PC-3 (cell line): ENCODE measurements around the gene COL11A1. TPM values are rescaled to one million over a fixed set of nuclear protein-coding genes. Genes with fewer than 3 reads are reported as not detected.

ENCODE experiments used
- ATAC-seq: fragments of 200-7000 bp; cut with Tn5 transposase; 2 replicates; pipeline ENCODE4 v1.9.1; 2020; ENCODE audit warnings: mild to moderate bottlenecking, moderate library complexity
- BruUV-seq: library from RNA; stranded (reverse); fragments of 400-500 nt; replicated peaks from 2 replicates; lab custom pipeline; 2021; lab: Mats Ljungman, UMichigan
- CTCF ChIA-PET: fragments of 300-600 bp; sonication (Branson Sonifier 250); formaldehyde crosslinking; loops from one replicate; lab custom pipeline; 2022; ENCODE audit warnings: antibody characterized with exemption; lab: Charles Lee
- POLR2A ChIA-PET: fragments of 300-600 bp; sonication (Branson Sonifier 250); formaldehyde crosslinking; loops from one replicate; lab custom pipeline; 2022; ENCODE audit warnings: antibody characterized with exemption; ENCODE audit not compliant: unreplicated experiment; lab: Charles Lee
- DNase-seq: peaks from one replicate; pipeline ENCODE4 v3.0.0-alpha.2; 2015
- H2AFZ ChIP-seq: fragments of 300-600 bp; sonication (generic); 2 replicates; pipeline ENCODE4 v1.6.0; 2016; ENCODE audit warnings: antibody characterized with exemption, low read length
- H3F3A ChIP-seq: fragments of 300-600 bp; sonication (generic); one replicate; pipeline ENCODE4 v1.6.0; 2017; ENCODE audit warnings: antibody characterized with exemption, low read length, control low read depth, mild to moderate bottlenecking; ENCODE audit not compliant: unreplicated experiment
- H3K27ac ChIP-seq: fragments of 300-600 bp; sonication (generic); 2 replicates; pipeline ENCODE4 v1.5.1; 2016; ENCODE audit warnings: mild to moderate bottlenecking, low read length
- H3K27me3 ChIP-seq: fragments of 300-600 bp; sonication (generic); 2 replicates; pipeline ENCODE4 v1.6.1; 2016; ENCODE audit warnings: low read length, mixed read lengths
- H3K36me3 ChIP-seq: fragments of 300-600 bp; sonication (generic); 2 replicates; pipeline ENCODE4 v1.6.1; 2016; ENCODE audit warnings: low read depth, mixed run types, low read length, mixed read lengths
- H3K4me1 ChIP-seq: fragments of 300-600 bp; sonication (generic); 2 replicates; pipeline ENCODE4 v1.5.1; 2016; ENCODE audit warnings: low read length; ENCODE audit not compliant: insufficient read depth
- H3K4me2 ChIP-seq: fragments of 300-600 bp; sonication (generic); 2 replicates; pipeline ENCODE4 v1.6.0; 2016; ENCODE audit warnings: low read length
- H3K4me3 ChIP-seq: fragments of 300-600 bp; sonication (generic); 2 replicates; pipeline ENCODE4 v1.5.1; 2016; ENCODE audit warnings: mild to moderate bottlenecking, low read length, mixed read lengths
- H3K79me2 ChIP-seq: fragments of 300-600 bp; sonication (generic); 2 replicates; pipeline ENCODE4 v1.6.1; 2017; ENCODE audit warnings: low read length, mixed read lengths
- H3K9ac ChIP-seq: fragments of 300-600 bp; sonication (generic); 2 replicates; pipeline ENCODE4 v1.6.0; 2016; ENCODE audit warnings: mild to moderate bottlenecking, low read length
- H3K9me2 ChIP-seq: fragments of 300-600 bp; sonication (generic); replicated peaks from 2 replicates; pipeline ENCODE4 v1.6.1; 2016; ENCODE audit warnings: mixed run types, low read length, mixed read lengths
- H3K9me3 ChIP-seq: fragments of 300-600 bp; sonication (generic); 2 replicates; pipeline ENCODE4 v1.6.1; 2016; ENCODE audit warnings: low read length, mixed read lengths
- H4K20me1 ChIP-seq: fragments of 300-600 bp; sonication (generic); 2 replicates; pipeline ENCODE4 v1.6.1; 2016; ENCODE audit warnings: low read length, mixed read lengths
- CTCF ChIP-seq: fragments of 300-600 bp; sonication (generic); conservative IDR thresholded peaks from 2 replicates; pipeline ENCODE4 v1.5.1; 2017; ENCODE audit warnings: antibody characterized with exemption, low read depth, mild to moderate bottlenecking, low read length
- EZH2 ChIP-seq: fragments of 300-600 bp; sonication (generic); IDR thresholded peaks from one replicate; pipeline ENCODE4 v1.6.1; 2017; ENCODE audit warnings: antibody characterized with exemption, mild to moderate bottlenecking, low read length; ENCODE audit not compliant: unreplicated experiment
- EZH2phosphoT487 ChIP-seq: fragments of 300-600 bp; sonication (generic); IDR thresholded peaks from 2 replicates; pipeline ENCODE4 v1.6.1; 2018; ENCODE audit warnings: mild to moderate bottlenecking, antibody characterized with exemption, low read length, borderline replicate concordance
- intact Hi-C: fragments of 100-400 bp; cut with micrococcal nuclease; formaldehyde crosslinking; loops from 2 replicates; pipeline ENCODE4 v1.9.0; 2023
- total RNA-seq: library from RNA; depleted of rRNA; stranded (reverse); fragments of >200 nt; gene quantifications from 2 replicates; pipeline ENCODE4 v1.2.3, GENCODE V29; 2014

The COL11A1 gene
- total RNA-seq, 1 experiment from 2014 or later = not detected

- peak overlapping the region; percentile 96 for H3K27ac ChIP-seq
- TF ChIP-seq CTCF (no peak), EZH2 (no peak), EZH2phosphoT487 (no peak)
- ChIA-PET POLR2A (no interaction called here), CTCF (no interaction called here)
- intact Hi-C loops = no loop called here
- DNase-seq = peak; percentile 70
- H2AFZ ChIP-seq = peak overlapping the region; percentile 28
- H3K36me3 ChIP-seq = no peaks in the 10 kb centered on the region
- H4K20me1 ChIP-seq = no peaks in the 10 kb centered on the region
- H3K4me1 ChIP-seq = peaks cover 56% of the 10 kb centered on the region
- H3K79me2 ChIP-seq = no peaks in the 10 kb centered on the region
- H3K27me3 ChIP-seq = no peaks in the 10 kb centered on the region
- no peaks in the 10 kb centered on the region for H3K9me2 ChIP-seq
- H3K4me3 ChIP-seq = peak overlapping the region; percentile 26
- no peak for ATAC-seq
- BruUV-seq = no TSS peak
- peak overlapping the region; percentile 88 for H3K4me2 ChIP-seq
- H3K9ac ChIP-seq = peak overlapping the region; percentile 64
- H3K9me3 ChIP-seq = no peaks in the 10 kb centered on the region
- H3F3A ChIP-seq = peaks cover 19% of the 10 kb centered on the region
These were observed 271.3 kb downstream of the COL11A1 start for GRCh38 chr1:102836991-102837390.

- H3K4me2 ChIP-seq = peak overlapping the region; percentile 71
- ATAC-seq = peak; percentile 54
- H3K27ac ChIP-seq = peak overlapping the region; percentile 93
These were observed 273.5 kb downstream of the COL11A1 start for GRCh38 chr1:102834688-102835320.

More at GRCh38 chr1:102834688-102835320, 273.5 kb downstream of the COL11A1 start:
- ChIA-PET CTCF (no interaction called here), POLR2A (interaction anchor here (0.6 kb wide), 1 partner anchor 10 kb away, joined by 4 read pairs; no protein-coding TSS in a partner anchor)
- Histone ChIP-seq H3K79me2 (no peaks in the 10 kb centered on the region), H3K27me3 (no peaks in the 10 kb centered on the region), H3K9me2 (no peaks in the 10 kb centered on the region), H3K36me3 (no peaks in the 10 kb centered on the region), H3K4me1 (peaks cover 56% of the 10 kb centered on the region), H2AFZ (no peak overlapping the region), H3K9ac (peak overlapping the region; percentile 65), H4K20me1 (no peaks in the 10 kb centered on the region), H3K9me3 (no peaks in the 10 kb centered on the region), H3K4me3 (peak overlapping the region; percentile 25; the same call in 1 of the 2 replicates), H3F3A (peaks cover 19% of the 10 kb centered on the region)
- DNase-seq = peak; percentile 92
- intact Hi-C loops = no loop called here
- no TSS peak for BruUV-seq
- TF ChIP-seq CTCF (no peak; the same call in 1 of the 2 replicates), EZH2phosphoT487 (no peak), EZH2 (no peak)
